ENCODE results near the gene LYPD8. TPM values are rescaled to one million over a fixed set of nuclear protein-coding genes. Genes with fewer than 3 reads are reported as not detected.

Gene LYPD8
- total RNA-seq, 2 donors from 2014 or later, result not detected

- H3K36me3 ChIP-seq (replicated peaks in 1 of 2; ENCODE audit: insufficient read depth in 1 of 2, low read depth in 2 of 2), result no peaks in the 10 kb centered on the region
- DNase-seq (no peak), ATAC-seq (no peak)
- no peaks in the 10 kb centered on the region for H3K4me1 ChIP-seq
- 38 to 39% methylated on average over 3 of the region's 3 CpGs for WGBS, 2 donors
- H3K27me3 ChIP-seq, result no peaks in the 10 kb centered on the region
- H3K4me3 ChIP-seq, result no peak overlapping the region
- H3K9me3 ChIP-seq, result peaks cover 0 to 4% (median 0%) of the 10 kb centered on the region in 3 donors
- no peak overlapping the region for H3K27ac ChIP-seq
- intact Hi-C loops (cut with DNase I), result no loop called here
- TF ChIP-seq CTCF (IDR thresholded peaks at IDR 0.05), result no peak
- no peak for TF ChIP-seq POLR2A (IDR thresholded peaks at IDR 0.05)
Observed at GRCh38 chr1:248714248-248714647, 41.3 kb downstream of the LYPD8 start.

GRCh38 chr1:248710305-248710900 is 45.2 kb downstream of the LYPD8 start:
- no peaks in the 10 kb centered on the region for H3K27me3 ChIP-seq
- no peak for DNase-seq
- intact Hi-C loops (cut with DNase I), result no loop called here
- no peak for ATAC-seq
- peak overlapping the region in 1 of 4 donors; percentile 8 for H3K27ac ChIP-seq
- WGBS, 2 donors, result 62 to 71% methylated on average over 4 of the region's 4 CpGs
- no peaks in the 10 kb centered on the region for H3K4me1 ChIP-seq
- no peaks in the 10 kb centered on the region for H3K36me3 ChIP-seq (replicated peaks in 1 of 2; ENCODE audit: insufficient read depth in 1 of 2, low read depth in 2 of 2)
- TF ChIP-seq CTCF (IDR thresholded peaks at IDR 0.05) (no peak), POLR2A (IDR thresholded peaks at IDR 0.05) (no peak)
- H3K4me3 ChIP-seq, result no peak overlapping the region
- H3K9me3 ChIP-seq, result peaks cover 0 to 4% (median 0%) of the 10 kb centered on the region in 3 donors

- DNase-seq, result no peak
- intact Hi-C loops (cut with DNase I), result no loop called here
- TF ChIP-seq POLR2A (IDR thresholded peaks at IDR 0.05) (no peak), CTCF (IDR thresholded peaks at IDR 0.05) (no peak)
- H3K4me3 ChIP-seq, result no peak overlapping the region
- H3K27me3 ChIP-seq, result no peaks in the 10 kb centered on the region
- H3K9me3 ChIP-seq, result no peaks in the 10 kb centered on the region
- 51 to 56% methylated on average over 2 of the region's 2 CpGs for WGBS, 2 donors
- H3K4me1 ChIP-seq, result no peaks in the 10 kb centered on the region
- no peak for ATAC-seq
- no peak overlapping the region for H3K27ac ChIP-seq
- H3K36me3 ChIP-seq (replicated peaks in 1 of 2; ENCODE audit: insufficient read depth in 1 of 2, low read depth in 2 of 2), result no peaks in the 10 kb centered on the region
Observed at GRCh38 chr1:248704606-248705005, 51.0 kb downstream of the LYPD8 start.

GRCh38 chr1:248703674-248704073 is 51.9 kb downstream of the LYPD8 start:
- ATAC-seq (no peak), DNase-seq (no peak)
- TF ChIP-seq CTCF (IDR thresholded peaks at IDR 0.05), result peak in 2 of 7 experiments; percentile 2 to 17
- TF ChIP-seq POLR2A (IDR thresholded peaks at IDR 0.05), result no peak
- 40 to 67% methylated on average over 2 of the region's 2 CpGs for WGBS, 2 donors
- no peaks in the 10 kb centered on the region for H3K27me3 ChIP-seq
- H3K4me3 ChIP-seq, result no peak overlapping the region
- intact Hi-C loops (cut with DNase I), result no loop called here
- no peak overlapping the region for H3K27ac ChIP-seq
- no peaks in the 10 kb centered on the region for H3K36me3 ChIP-seq (replicated peaks in 1 of 2; ENCODE audit: insufficient read depth in 1 of 2, low read depth in 2 of 2)
- H3K4me1 ChIP-seq, result no peaks in the 10 kb centered on the region
- H3K9me3 ChIP-seq, result no peaks in the 10 kb centered on the region

- DNase-seq, result no peak
- no peak within 1 kb of the TSS for H3K4me3 ChIP-seq
- 32 to 42% methylated on average over 1 of the region's 1 CpG for WGBS, 2 donors
- no peak within 1 kb of the TSS for H3K27ac ChIP-seq
- no peaks in the 10 kb centered on the region for H3K27me3 ChIP-seq
- H3K36me3 ChIP-seq (replicated peaks in 1 of 2; ENCODE audit: insufficient read depth in 1 of 2, low read depth in 2 of 2), result no peaks in the 10 kb centered on the region
- no peaks in the 10 kb centered on the region for H3K4me1 ChIP-seq
- no peaks in the 10 kb centered on the region for H3K9me3 ChIP-seq
- no peak for TF ChIP-seq POLR2A (IDR thresholded peaks at IDR 0.05)
- no peak for TF ChIP-seq CTCF (IDR thresholded peaks at IDR 0.05)
- ATAC-seq, result no peak
- intact Hi-C loops (cut with DNase I), result no loop called here
Observed at GRCh38 chr1:248702714-248703113, 52.8 kb downstream of the LYPD8 start, which contains the start of gene OR14I1. Gene OR14I1, minus strand, starts transcription at chr1:248702766.
